ENCODE data around the gene ATP7B. TPM values are rescaled to one million over a fixed set of nuclear protein-coding genes. Genes with fewer than 3 reads are reported as not detected.

ATP7B gene
- total RNA-seq, 1 donor from 2014 or later = 3.9 TPM

GRCh38 chr13:52016296-52016695, 5.0 kb upstream of the ATP7B start:
- DNase-seq (ENCODE audit: low read depth) = no peak
- TF ChIP-seq CTCF (IDR thresholded peaks at IDR 0.05; ENCODE audit: insufficient read depth, low read length, severe bottlenecking) = no peak
- no peak for FAIRE-seq
- Histone ChIP-seq H3K36me3 (ENCODE audit: control insufficient read depth, insufficient read depth, low read length) (no peaks in the 10 kb centered on the region), H3K4me3 (ENCODE audit: low read depth, low read length) (no peak overlapping the region), H3K27me3 (ENCODE audit: control insufficient read depth, insufficient read depth, low read length) (no peaks in the 10 kb centered on the region)

GRCh38 chr13:52012512-52012836, 1.2 kb upstream of the ATP7B start:
- DNase-seq (ENCODE audit: low read depth) (no peak), FAIRE-seq (no peak)
- no peaks in the 10 kb centered on the region for H3K36me3 ChIP-seq (ENCODE audit: control insufficient read depth, insufficient read depth, low read length)
- no peak for TF ChIP-seq CTCF (IDR thresholded peaks at IDR 0.05; ENCODE audit: insufficient read depth, low read length, severe bottlenecking)
- H3K4me3 ChIP-seq (ENCODE audit: low read depth, low read length) = peak overlapping the region; percentile 97
- no peaks in the 10 kb centered on the region for H3K27me3 ChIP-seq (ENCODE audit: control insufficient read depth, insufficient read depth, low read length)

- peak; percentile 94 for DNase-seq (ENCODE audit: low read depth)
- no peaks in the 10 kb centered on the region for H3K27me3 ChIP-seq (ENCODE audit: control insufficient read depth, insufficient read depth, low read length)
- peak; percentile 89 for FAIRE-seq
- no peak for TF ChIP-seq CTCF (IDR thresholded peaks at IDR 0.05; ENCODE audit: insufficient read depth, low read length, severe bottlenecking)
- peak within 1 kb of the TSS; percentile 97 for H3K4me3 ChIP-seq (ENCODE audit: low read depth, low read length)
- no peaks in the 10 kb centered on the region for H3K36me3 ChIP-seq (ENCODE audit: control insufficient read depth, insufficient read depth, low read length)
Observed at GRCh38 chr13:52011632-52012511, 622 bp upstream of the ATP7B start, which contains the start of gene ALG11. ALG11 (plus strand) TSS chr13:52012398; CDS start chr13:52012419, 21 bp downstream.

- Histone ChIP-seq H3K27me3 (ENCODE audit: control insufficient read depth, insufficient read depth, low read length) (no peaks in the 10 kb centered on the region), H3K36me3 (ENCODE audit: control insufficient read depth, insufficient read depth, low read length) (no peaks in the 10 kb centered on the region), H3K4me3 (ENCODE audit: low read depth, low read length) (no peak overlapping the region)
- TF ChIP-seq CTCF (IDR thresholded peaks at IDR 0.05; ENCODE audit: insufficient read depth, low read length, severe bottlenecking) = no peak
- FAIRE-seq (no peak), DNase-seq (ENCODE audit: low read depth) (no peak)
Observed at GRCh38 chr13:52009946-52010345, 1.3 kb downstream of the ATP7B start.

GRCh38 chr13:52006523-52007245, 4.6 kb downstream of the ATP7B start:
- DNase-seq (ENCODE audit: low read depth) (no peak), FAIRE-seq (no peak)
- no peak overlapping the region for H3K4me3 ChIP-seq (ENCODE audit: low read depth, low read length)
- no peaks in the 10 kb centered on the region for H3K27me3 ChIP-seq (ENCODE audit: control insufficient read depth, insufficient read depth, low read length)
- H3K36me3 ChIP-seq (ENCODE audit: control insufficient read depth, insufficient read depth, low read length) = no peaks in the 10 kb centered on the region
- TF ChIP-seq CTCF (IDR thresholded peaks at IDR 0.05; ENCODE audit: insufficient read depth, low read length, severe bottlenecking) = no peak

Data from bronchial epithelial cell (primary cell).